Measurements from ENCODE around the gene ANKH. TPM values are rescaled to one million over a fixed set of nuclear protein-coding genes. Genes with fewer than 3 reads are reported as not detected.

The ANKH gene
- total RNA-seq, 1 experiment from 2014 or later, result 65.2 TPM

DNA sequence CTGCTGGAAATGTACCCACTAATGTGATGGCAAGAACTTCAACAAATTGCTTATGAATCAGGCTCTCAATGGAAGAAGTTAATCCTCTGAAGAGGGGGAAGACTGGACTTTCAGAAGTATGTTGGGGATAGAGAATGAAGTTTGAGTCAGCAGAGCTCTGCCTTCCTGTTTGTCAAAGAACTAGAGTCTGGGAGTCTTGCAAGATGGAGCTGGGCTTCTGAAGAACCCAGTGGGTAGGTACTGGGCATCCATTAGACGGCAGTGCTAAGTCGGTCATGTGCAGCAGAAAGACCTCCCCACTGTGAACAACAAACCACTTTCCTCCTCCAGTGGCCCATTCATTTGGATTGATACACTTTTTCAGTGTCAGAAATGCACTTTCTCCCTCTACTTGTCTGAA, 172.4 kb downstream of the ANKH start:
- H3K79me2 ChIP-seq (ENCODE audit: insufficient read depth, low read length), result no peaks in the 10 kb centered on the region
- H4K20me1 ChIP-seq (ENCODE audit: insufficient read depth), result no peaks in the 10 kb centered on the region
- no peak overlapping the region for H3K4me3 ChIP-seq (replicated peaks in 1 of 2; ENCODE audit: low read depth in 1 of 2, low read length in 2 of 2)
- no peaks in the 10 kb centered on the region for H3K27me3 ChIP-seq (ENCODE audit: insufficient read depth, low read length)
- no peak overlapping the region for H3K4me2 ChIP-seq (ENCODE audit: low read length)
- ATAC-seq (no peak), DNase-seq (ENCODE audit: low read depth, low spot score) (no peak)
- ChIA-PET POLR2A (no interaction called here), CTCF (no interaction called here), RAD21 (ENCODE audit: low non-redundant PET in 1 of 2, low total read pairs in 2 of 2, uncharacterized antibody in 2 of 2, unreplicated experiment in 2 of 2) (no interaction called here)
- H3K9me3 ChIP-seq (ENCODE audit: control insufficient read depth in 1 of 2, insufficient read depth in 1 of 2, low read depth in 1 of 2, low read length in 2 of 2), result no peaks in the 10 kb centered on the region
- no peak overlapping the region for H3K27ac ChIP-seq (ENCODE audit: low read depth, low read length)
- TF ChIP-seq JUND (IDR thresholded peaks at IDR 0.05) (no peak), CBX3 (IDR thresholded peaks at IDR 0.05; ENCODE audit: low read depth) (no peak), CEBPB (IDR thresholded peaks at IDR 0.05; ENCODE audit: low read depth) (no peak), FOSL1 (IDR thresholded peaks at IDR 0.05; ENCODE audit: low read depth) (no peak), CTCF (IDR thresholded peaks at IDR 0.05 in 2 of 3, conservative IDR thresholded peaks at IDR 0.05 in 1 of 3; ENCODE audit: borderline replicate concordance in 1 of 3, insufficient read depth in 1 of 3, low read depth in 2 of 3, low read length in 2 of 3) (no peak), ZNF274 (IDR thresholded peaks at IDR 0.05; ENCODE audit: low read depth, low read length) (no peak), YY1 (IDR thresholded peaks at IDR 0.05; ENCODE audit: extremely low read depth, insufficient replicate concordance, low read depth, low read length) (no peak), ATF3 (IDR thresholded peaks at IDR 0.05) (no peak), EZH2 (IDR thresholded peaks at IDR 0.05) (no peak), EGR1 (IDR thresholded peaks at IDR 0.05; ENCODE audit: low read depth) (no peak), POLR2AphosphoS5 (IDR thresholded peaks at IDR 0.05; ENCODE audit: low read depth, low read length) (no peak), RAD21 (IDR thresholded peaks at IDR 0.05; ENCODE audit: low read depth) (no peak), EZH2phosphoT487 (IDR thresholded peaks at IDR 0.05; ENCODE audit: borderline replicate concordance) (no peak), ELF1 (IDR thresholded peaks at IDR 0.05; ENCODE audit: borderline replicate concordance, low read depth) (no peak), SIN3A (IDR thresholded peaks at IDR 0.05; ENCODE audit: low read depth) (no peak)
- TF ChIP-seq, protein P1, sequence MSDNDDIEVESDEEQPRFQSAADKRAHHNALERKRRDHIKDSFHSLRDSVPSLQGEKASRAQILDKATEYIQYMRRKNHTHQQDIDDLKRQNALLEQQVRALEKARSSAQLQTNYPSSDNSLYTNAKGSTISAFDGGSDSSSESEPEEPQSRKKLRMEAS (IDR thresholded peaks at IDR 0.05), result no peak
- no TSS peak for BruUV-seq (replicated peaks)
- no peak overlapping the region for H2AFZ ChIP-seq (ENCODE audit: low read depth, low read length, poor library complexity, severe bottlenecking)
- H3K9me2 ChIP-seq (ENCODE audit: insufficient read depth), result no peaks in the 10 kb centered on the region
- intact Hi-C loops (cut with micrococcal nuclease), result no loop called here
- no peak overlapping the region for H3K9ac ChIP-seq (ENCODE audit: low read length)
- peaks cover 4 to 11% of the 10 kb centered on the region in 2 experiments; a peak in 2 of 4 replicates for H3K36me3 ChIP-seq (ENCODE audit: control insufficient read depth in 1 of 2, insufficient read depth in 2 of 2, low read length in 2 of 2)
- no peaks in the 10 kb centered on the region for H3K4me1 ChIP-seq (ENCODE audit: control insufficient read depth in 1 of 2, insufficient read depth in 2 of 2, low read length in 2 of 2)
